SK-N-SH (cell line): Measurements from ENCODE around the gene PPP6R2. TPM values are rescaled to one million over a fixed set of nuclear protein-coding genes. Genes with fewer than 3 reads are reported as not detected.

ENCODE experiments used
- CTCF ChIA-PET: fragments of 300-600, 350-600 bp; formaldehyde crosslinking; extraction: SDS; loops from one replicate; lab custom pipeline; 2021; lab: Yijun Ruan, JAX
- POLR2A ChIA-PET: fragments of 350-600 bp; sonication (Branson Sonifier 250); formaldehyde crosslinking; extraction: SDS; loops from one replicate; lab custom pipeline; 2020; ENCODE audit warnings: antibody characterized with exemption, inconsistent platforms; lab: Yijun Ruan, JAX
- DNase-seq: peaks from one replicate; pipeline ENCODE4 v3.0.0; 2012
- H2AFZ ChIP-seq: fragments of 200-600 bp; sonication (generic); 2 replicates; pipeline ENCODE4 v1.8.1; 2016; ENCODE audit warnings: antibody characterized with exemption, mild to moderate bottlenecking, low read depth
- H3F3A ChIP-seq: fragments of 200-600 bp; sonication (generic); replicated peaks from 2 replicates; pipeline ENCODE3; 2016; ENCODE audit warnings: antibody characterized with exemption, mild to moderate bottlenecking; ENCODE audit not compliant: insufficient read depth
- H3K27ac ChIP-seq, 2 experiments: fragments of 200-500 bp in 1 of 2; fragments of 200-600 bp in 1 of 2; sonication (Bioruptor generic) in 1 of 2; sonication (generic), shearing (Covaris generic) in 1 of 2; 2 replicates each; pipeline versions ENCODE4 v1.5.1 to v1.6.1; 2014 to 2016; ENCODE audit warnings: low read depth in 2 of 2, inconsistent platforms in 1 of 2, low read length in 1 of 2, mild to moderate bottlenecking in 1 of 2, mixed read lengths in 1 of 2
- H3K27me3 ChIP-seq: fragments of 200-600 bp; sonication (generic), shearing (Covaris generic); 2 replicates; pipeline ENCODE4 v1.6.1; 2016; ENCODE audit warnings: mixed run types; ENCODE audit not compliant: insufficient read depth
- H3K36me3 ChIP-seq, 2 experiments: fragments of 200-500 bp in 1 of 2; fragments of 200-600 bp in 1 of 2; sonication (Bioruptor generic) in 1 of 2; sonication (generic) in 1 of 2; replicated peaks in 1 of 2; 2 replicates each; pipeline versions ENCODE3 to v1.5.1; 2014 to 2016; ENCODE audit warnings: low read length in 1 of 2, mild to moderate bottlenecking in 1 of 2; ENCODE audit not compliant: insufficient read depth in 2 of 2, control insufficient read depth in 1 of 2
- H3K4me1 ChIP-seq, 2 experiments: fragments of 200-500 bp in 1 of 2; fragments of 200-600 bp in 1 of 2; sonication (Bioruptor generic) in 1 of 2; sonication (generic), shearing (Covaris generic) in 1 of 2; 2 replicates each; pipeline versions ENCODE4 v1.5.1 to v1.6.1; 2014 to 2016; ENCODE audit warnings: low read depth in 1 of 2, low read length in 1 of 2, mixed run types in 1 of 2; ENCODE audit not compliant: insufficient read depth in 2 of 2, control insufficient read depth in 1 of 2
- H3K4me2 ChIP-seq: fragments of 200-600 bp; sonication (generic), shearing (Covaris generic); 2 replicates; pipeline ENCODE4 v1.6.1; 2017; ENCODE audit warnings: mixed run types
- H3K4me3 ChIP-seq, 2 experiments: fragments of 200-500 bp in 1 of 2; fragments of 200-600 bp in 1 of 2; sonication (Bioruptor generic) in 1 of 2; sonication (generic), shearing (Covaris generic) in 1 of 2; 2 replicates each; pipeline versions ENCODE4 v1.5.1 to v1.8.1; 2014 to 2016; ENCODE audit warnings: low read depth in 2 of 2, inconsistent platforms in 1 of 2, low read length in 1 of 2, mild to moderate bottlenecking in 1 of 2, mixed read lengths in 1 of 2, moderate library complexity in 1 of 2
- H3K79me2 ChIP-seq: fragments of 200-600 bp; sonication (generic); 2 replicates; pipeline ENCODE4 v1.8.1; 2017; ENCODE audit warnings: mild to moderate bottlenecking; ENCODE audit not compliant: insufficient read depth
- H3K9ac ChIP-seq: fragments of 200-600 bp; sonication (generic); 2 replicates; pipeline ENCODE4 v1.6.1; 2017; ENCODE audit warnings: mixed run types
- H3K9me2 ChIP-seq: fragments of 200-600 bp; sonication (generic); 2 replicates; pipeline ENCODE4 v1.6.1; 2017; ENCODE audit warnings: mixed run types
- H3K9me3 ChIP-seq: fragments of 200-600 bp; sonication (generic); 2 replicates; pipeline ENCODE4 v1.6.1; 2017; ENCODE audit warnings: mixed run types, mild to moderate bottlenecking, moderate library complexity
- H4K20me1 ChIP-seq: fragments of 200-600 bp; sonication (generic); 2 replicates; pipeline ENCODE4 v1.6.1; 2017; ENCODE audit warnings: mild to moderate bottlenecking, mixed run types; ENCODE audit not compliant: insufficient read depth
- CHD2 ChIP-seq: fragments of 150-350 bp; IDR thresholded peaks from 2 replicates; pipeline ENCODE4 v1.6.1; 2018; ENCODE audit warnings: low read length; ENCODE audit not compliant: partially characterized antibody
- EZH2phosphoT487 ChIP-seq: fragments of 200-600 bp; sonication (generic); IDR thresholded peaks from 2 replicates; pipeline ENCODE4 v1.6.1; 2017; ENCODE audit warnings: low read depth, mixed run types, mild to moderate bottlenecking, antibody characterized with exemption, moderate library complexity, borderline replicate concordance
- FOSL2 ChIP-seq: IDR thresholded peaks from 2 replicates; pipeline ENCODE4 v1.4.0; 2012; ENCODE audit warnings: low read depth, mild to moderate bottlenecking, moderate library complexity, borderline replicate concordance
- GATA2 ChIP-seq: sonication (generic); formaldehyde crosslinking; IDR thresholded peaks from 2 replicates; pipeline ENCODE4 v1.5.0; 2020; ENCODE audit warnings: mild to moderate bottlenecking, missing genetic modification reagents
- MXI1 ChIP-seq: IDR thresholded peaks from 2 replicates; pipeline ENCODE4 v1.6.1; 2012; ENCODE audit warnings: mild to moderate bottlenecking, low read depth, low read length, improper control_type of control experiment
- NRF1 ChIP-seq: IDR thresholded peaks from 2 replicates; pipeline ENCODE4 v1.6.1; 2012; ENCODE audit warnings: low read depth, mild to moderate bottlenecking, low read length
- POLR2AphosphoS5 ChIP-seq: IDR thresholded peaks from 2 replicates; pipeline ENCODE4 v1.6.1; 2012; ENCODE audit warnings: low read depth, low read length
- RCOR1 ChIP-seq: fragments of 150-350 bp; IDR thresholded peaks from 2 replicates; pipeline ENCODE4 v1.6.1; 2017; ENCODE audit warnings: antibody characterized with exemption, low read length
- SMC3 ChIP-seq: IDR thresholded peaks from 2 replicates; pipeline ENCODE4 v1.6.1; 2012; ENCODE audit warnings: low read depth, low read length, improper control_type of control experiment
- TCF12 ChIP-seq: IDR thresholded peaks from 2 replicates; pipeline ENCODE4 v1.4.0; 2012
- YY1 ChIP-seq: IDR thresholded peaks from 2 replicates; pipeline ENCODE4 v1.4.0; 2012; ENCODE audit warnings: low read depth, mild to moderate bottlenecking
- WGBS: methylation state at CpG from one replicate; pipeline ENCODE4 v1.1.6; 2017; ENCODE audit warnings: low lambda C conversion rate; 5-methylcytosine and 5-hydroxymethylcytosine counted together
- polyA plus RNA-seq, 3 experiments: library from polyadenylated mRNA; depleted of rRNA; stranded (reverse); fragments of >200 nt; gene quantifications; 2 replicates each; pipeline ENCODE4 v1.2.3, GENCODE V29; 2012
- TF ChIP-seq, protein P1 (sequence below): IDR thresholded peaks from 2 replicates; pipeline ENCODE4 v1.4.0; 2012; ENCODE audit warnings: low read depth, borderline replicate concordance
- TF ChIP-seq, protein P2 (sequence below): fragments of 200-600 bp; sonication (generic); IDR thresholded peaks from 2 replicates; pipeline ENCODE4 v1.6.1; 2017; ENCODE audit warnings: antibody characterized with exemption, mild to moderate bottlenecking, moderate library complexity
- TF ChIP-seq, protein P3 (sequence below): IDR thresholded peaks from 2 replicates; pipeline ENCODE4; 2012
- TF ChIP-seq, protein P4 (sequence below): IDR thresholded peaks from 2 replicates; pipeline ENCODE4 v1.4.0; 2012; ENCODE audit warnings: low read depth
- TF ChIP-seq, protein P5 (sequence below): IDR thresholded peaks from 2 replicates; pipeline ENCODE4 v1.4.0; 2012; ENCODE audit warnings: low read depth, borderline replicate concordance

PPP6R2 gene
- polyA plus RNA-seq, 1 of the 3 experiments (the other 2 are of a cell fraction), result 45.7 TPM

DNA sequence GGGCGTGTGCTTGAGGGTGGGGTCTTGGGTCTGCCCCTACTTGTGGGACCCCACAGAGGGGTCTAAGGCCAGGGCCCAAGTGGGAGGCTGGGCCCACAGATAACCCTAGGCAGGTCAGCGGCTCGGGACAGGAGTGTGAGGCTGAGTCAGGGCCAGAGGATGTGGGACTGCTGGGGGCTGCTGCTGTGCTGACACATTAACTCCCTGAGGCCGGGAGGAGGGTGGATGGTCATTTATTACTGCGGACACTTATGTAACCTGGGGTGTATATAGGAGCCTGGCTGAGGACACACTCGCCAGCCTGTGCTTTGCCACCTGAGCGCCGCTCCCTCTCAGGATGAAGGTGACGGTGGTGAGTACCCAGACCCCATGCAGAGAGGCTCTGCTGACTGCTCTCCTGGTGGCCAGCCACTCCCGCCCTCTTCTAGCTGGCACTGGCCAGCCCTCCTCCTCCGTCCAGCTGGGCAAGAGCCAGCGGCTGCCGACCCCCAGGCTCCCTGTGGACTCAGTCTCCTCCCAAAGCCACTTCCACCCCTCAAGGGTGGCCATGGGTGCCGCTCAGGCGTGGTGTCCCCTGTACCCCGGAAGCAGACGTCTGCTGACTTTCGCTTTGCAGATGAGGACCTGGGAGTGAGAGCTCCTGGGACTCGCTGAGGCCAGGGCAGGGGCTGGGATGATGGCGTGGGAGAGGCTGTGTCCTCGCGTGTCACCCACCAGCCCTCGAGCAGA is 143.6 kb downstream of the PPP6R2 start, which contains the start of gene MIOX:
Gene MIOX (plus strand): TSS at position 299 of the 729 bp plus-strand sequence. CDS start 39 bp downstream, at position 338.
- CTCF ChIA-PET, result interaction anchor here (3.2 kb wide), 1 partner anchor 11 kb away, joined by 12 read pairs; no protein-coding TSS in a partner anchor
- Histone ChIP-seq H3K27ac (no peak within 1 kb of the TSS), H3K9me3 (no peaks in the 10 kb centered on the region), H3F3A (no peaks in the 10 kb centered on the region), H3K4me2 (no peak within 1 kb of the TSS), H4K20me1 (no peaks in the 10 kb centered on the region), H3K27me3 (no peaks in the 10 kb centered on the region), H2AFZ (no peak within 1 kb of the TSS), H3K4me3 (no peak within 1 kb of the TSS), H3K79me2 (no peaks in the 10 kb centered on the region), H3K36me3 (no peaks in the 10 kb centered on the region), H3K4me1 (peaks cover 0 to 2% of the 10 kb centered on the region in 2 experiments; a peak in 1 of 4 replicates), H3K9ac (no peak within 1 kb of the TSS), H3K9me2 (no peaks in the 10 kb centered on the region)
- TF ChIP-seq GATA2 (no peak), RCOR1 (no peak), NRF1 (no peak), MXI1 (no peak)
- TF ChIP-seq, protein P1, sequence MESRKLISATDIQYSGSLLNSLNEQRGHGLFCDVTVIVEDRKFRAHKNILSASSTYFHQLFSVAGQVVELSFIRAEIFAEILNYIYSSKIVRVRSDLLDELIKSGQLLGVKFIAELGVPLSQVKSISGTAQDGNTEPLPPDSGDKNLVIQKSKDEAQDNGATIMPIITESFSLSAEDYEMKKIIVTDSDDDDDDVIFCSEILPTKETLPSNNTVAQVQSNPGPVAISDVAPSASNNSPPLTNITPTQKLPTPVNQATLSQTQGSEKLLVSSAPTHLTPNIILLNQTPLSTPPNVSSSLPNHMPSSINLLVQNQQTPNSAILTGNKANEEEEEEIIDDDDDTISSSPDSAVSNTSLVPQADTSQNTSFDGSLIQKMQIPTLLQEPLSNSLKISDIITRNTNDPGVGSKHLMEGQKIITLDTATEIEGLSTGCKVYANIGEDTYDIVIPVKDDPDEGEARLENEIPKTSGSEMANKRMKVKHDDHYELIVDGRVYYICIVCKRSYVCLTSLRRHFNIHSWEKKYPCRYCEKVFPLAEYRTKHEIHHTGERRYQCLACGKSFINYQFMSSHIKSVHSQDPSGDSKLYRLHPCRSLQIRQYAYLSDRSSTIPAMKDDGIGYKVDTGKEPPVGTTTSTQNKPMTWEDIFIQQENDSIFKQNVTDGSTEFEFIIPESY, result no peak
- TF ChIP-seq, protein P2, sequence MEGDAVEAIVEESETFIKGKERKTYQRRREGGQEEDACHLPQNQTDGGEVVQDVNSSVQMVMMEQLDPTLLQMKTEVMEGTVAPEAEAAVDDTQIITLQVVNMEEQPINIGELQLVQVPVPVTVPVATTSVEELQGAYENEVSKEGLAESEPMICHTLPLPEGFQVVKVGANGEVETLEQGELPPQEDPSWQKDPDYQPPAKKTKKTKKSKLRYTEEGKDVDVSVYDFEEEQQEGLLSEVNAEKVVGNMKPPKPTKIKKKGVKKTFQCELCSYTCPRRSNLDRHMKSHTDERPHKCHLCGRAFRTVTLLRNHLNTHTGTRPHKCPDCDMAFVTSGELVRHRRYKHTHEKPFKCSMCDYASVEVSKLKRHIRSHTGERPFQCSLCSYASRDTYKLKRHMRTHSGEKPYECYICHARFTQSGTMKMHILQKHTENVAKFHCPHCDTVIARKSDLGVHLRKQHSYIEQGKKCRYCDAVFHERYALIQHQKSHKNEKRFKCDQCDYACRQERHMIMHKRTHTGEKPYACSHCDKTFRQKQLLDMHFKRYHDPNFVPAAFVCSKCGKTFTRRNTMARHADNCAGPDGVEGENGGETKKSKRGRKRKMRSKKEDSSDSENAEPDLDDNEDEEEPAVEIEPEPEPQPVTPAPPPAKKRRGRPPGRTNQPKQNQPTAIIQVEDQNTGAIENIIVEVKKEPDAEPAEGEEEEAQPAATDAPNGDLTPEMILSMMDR, result no peak
- WGBS, result 58% methylated on average over 8 of the region's 23 CpGs
- POLR2A ChIA-PET, result no interaction called here
- DNase-seq, result no peak

DNA sequence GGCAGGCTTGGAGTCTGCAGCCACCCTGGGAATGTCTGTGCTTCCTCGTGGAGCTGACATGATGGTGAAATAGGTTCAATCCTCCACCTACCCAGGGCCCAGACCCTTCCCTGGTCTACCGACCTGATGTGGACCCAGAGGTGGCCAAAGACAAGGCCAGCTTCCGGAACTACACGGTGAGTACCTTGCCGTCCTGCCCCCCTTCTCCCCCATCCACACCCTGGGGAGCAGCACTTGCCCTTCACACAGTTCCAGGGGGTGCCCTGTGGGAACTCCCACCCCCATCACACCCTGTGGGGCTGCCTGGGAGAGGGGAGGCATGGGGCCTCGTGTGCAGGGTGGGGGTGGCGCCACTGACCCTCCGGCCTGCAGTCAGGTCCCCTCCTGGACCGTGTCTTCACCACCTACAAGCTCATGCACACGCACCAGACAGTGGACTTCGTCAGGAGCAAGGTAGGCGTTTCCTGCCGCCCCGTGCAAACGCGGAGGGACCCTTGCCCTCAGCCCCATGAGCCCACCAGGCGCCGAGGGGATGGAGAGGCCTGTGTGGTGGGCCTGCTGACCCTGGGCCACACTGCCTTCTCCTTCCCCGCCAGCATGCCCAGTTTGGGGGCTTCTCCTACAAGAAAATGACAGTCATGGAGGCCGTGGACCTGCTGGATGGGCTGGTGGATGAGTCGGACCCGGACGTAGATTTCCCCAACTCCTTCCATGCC is 144.3 kb downstream of the PPP6R2 start:
- WGBS, result 91% methylated on average over 14 of the region's 23 CpGs
- H3K4me2 ChIP-seq, result no peak overlapping the region
- POLR2A ChIA-PET, result no interaction called here
- TF ChIP-seq TCF12 (no peak), EZH2phosphoT487 (no peak), GATA2 (no peak), CHD2 (no peak), SMC3 (no peak), YY1 (no peak), POLR2AphosphoS5 (no peak), FOSL2 (no peak), MXI1 (no peak)
- TF ChIP-seq, protein P3, sequence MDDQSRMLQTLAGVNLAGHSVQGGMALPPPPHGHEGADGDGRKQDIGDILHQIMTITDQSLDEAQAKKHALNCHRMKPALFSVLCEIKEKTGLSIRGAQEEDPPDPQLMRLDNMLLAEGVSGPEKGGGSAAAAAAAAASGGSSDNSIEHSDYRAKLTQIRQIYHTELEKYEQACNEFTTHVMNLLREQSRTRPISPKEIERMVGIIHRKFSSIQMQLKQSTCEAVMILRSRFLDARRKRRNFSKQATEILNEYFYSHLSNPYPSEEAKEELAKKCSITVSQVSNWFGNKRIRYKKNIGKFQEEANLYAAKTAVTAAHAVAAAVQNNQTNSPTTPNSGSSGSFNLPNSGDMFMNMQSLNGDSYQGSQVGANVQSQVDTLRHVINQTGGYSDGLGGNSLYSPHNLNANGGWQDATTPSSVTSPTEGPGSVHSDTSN, result no peak
- TF ChIP-seq, protein P2, result no peak
- TF ChIP-seq, protein P4, sequence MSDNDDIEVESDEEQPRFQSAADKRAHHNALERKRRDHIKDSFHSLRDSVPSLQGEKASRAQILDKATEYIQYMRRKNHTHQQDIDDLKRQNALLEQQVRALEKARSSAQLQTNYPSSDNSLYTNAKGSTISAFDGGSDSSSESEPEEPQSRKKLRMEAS, result no peak
- TF ChIP-seq, protein P5, sequence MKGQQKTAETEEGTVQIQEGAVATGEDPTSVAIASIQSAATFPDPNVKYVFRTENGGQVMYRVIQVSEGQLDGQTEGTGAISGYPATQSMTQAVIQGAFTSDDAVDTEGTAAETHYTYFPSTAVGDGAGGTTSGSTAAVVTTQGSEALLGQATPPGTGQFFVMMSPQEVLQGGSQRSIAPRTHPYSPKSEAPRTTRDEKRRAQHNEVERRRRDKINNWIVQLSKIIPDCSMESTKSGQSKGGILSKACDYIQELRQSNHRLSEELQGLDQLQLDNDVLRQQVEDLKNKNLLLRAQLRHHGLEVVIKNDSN, result no peak

More for the DNA sequence above, 144.3 kb downstream of the PPP6R2 start:
- CTCF ChIA-PET, result no interaction called here
- no peak overlapping the region for H3K9ac ChIP-seq
- DNase-seq, result no peak
- H3K27me3 ChIP-seq, result no peaks in the 10 kb centered on the region
- H3K79me2 ChIP-seq, result no peaks in the 10 kb centered on the region
- H3K4me3 ChIP-seq, result no peak overlapping the region
- H4K20me1 ChIP-seq, result no peaks in the 10 kb centered on the region
- H3F3A ChIP-seq, result no peaks in the 10 kb centered on the region
- H3K36me3 ChIP-seq, result no peaks in the 10 kb centered on the region
- H3K27ac ChIP-seq, result no peak overlapping the region
- no peaks in the 10 kb centered on the region for H3K9me2 ChIP-seq
- H3K4me1 ChIP-seq, result peaks cover 0 to 2% of the 10 kb centered on the region in 2 experiments; a peak in 1 of 4 replicates
- H3K9me3 ChIP-seq, result no peaks in the 10 kb centered on the region
- no peak overlapping the region for H2AFZ ChIP-seq
